NCI-H82 treated with DMSO at 0.1 percent for 48 hours (cell line): ENCODE measurements around the gene WASHC2A.
"Not testable (repeated sequence)": the region's sequence is repeated elsewhere in the genome, so short reads cannot be mapped to it uniquely, and the experiment has no call there.

ENCODE experiments used
- DNase-seq: peaks from one replicate; lab custom pipeline; 2025; ENCODE audit not compliant: unreplicated experiment; lab: John Stamatoyannopoulos, UW

The WASHC2A gene

DNA sequence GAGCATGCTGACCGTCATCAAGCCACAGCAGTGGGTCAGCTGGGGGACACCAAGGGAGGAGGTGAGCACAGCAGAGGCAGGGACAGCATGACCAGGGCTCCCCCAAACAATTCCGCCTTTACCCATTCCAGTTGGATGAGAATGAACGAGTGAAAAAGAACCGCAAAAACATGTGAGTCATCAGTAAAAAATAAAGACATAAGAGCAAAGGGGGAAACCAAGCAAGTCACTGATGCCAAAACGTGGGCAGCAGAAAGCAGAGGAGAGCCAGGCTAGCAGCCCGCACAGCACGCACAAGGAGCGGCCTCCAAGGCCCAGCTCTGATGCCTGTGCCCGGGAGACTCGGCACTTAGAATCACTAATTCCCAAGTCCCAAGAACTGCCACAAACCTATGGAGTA lies 7.8 kb upstream of the WASHC2A start:
- not testable (repeated sequence) for DNase-seq

DNA sequence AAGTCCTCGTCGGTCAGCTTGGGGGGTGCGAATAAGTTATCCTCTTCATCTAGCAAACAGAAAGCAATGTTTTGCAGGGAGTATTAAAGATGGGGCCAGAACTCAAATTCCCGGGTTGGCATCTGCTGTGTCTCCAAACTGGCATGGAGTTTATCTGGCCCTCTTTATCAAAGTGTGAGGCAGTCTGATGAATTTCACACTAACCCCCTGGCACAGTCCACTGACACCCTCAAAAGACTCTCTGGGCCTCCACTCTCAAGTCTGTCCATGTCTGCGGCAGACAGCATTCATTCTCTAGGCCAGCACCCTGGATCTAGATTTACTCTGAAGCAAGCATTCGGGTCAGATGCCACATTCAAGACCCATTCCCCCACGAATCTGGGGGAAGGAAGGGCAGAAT lies 6.2 kb upstream of the WASHC2A start:
- not testable (repeated sequence) for DNase-seq

DNA sequence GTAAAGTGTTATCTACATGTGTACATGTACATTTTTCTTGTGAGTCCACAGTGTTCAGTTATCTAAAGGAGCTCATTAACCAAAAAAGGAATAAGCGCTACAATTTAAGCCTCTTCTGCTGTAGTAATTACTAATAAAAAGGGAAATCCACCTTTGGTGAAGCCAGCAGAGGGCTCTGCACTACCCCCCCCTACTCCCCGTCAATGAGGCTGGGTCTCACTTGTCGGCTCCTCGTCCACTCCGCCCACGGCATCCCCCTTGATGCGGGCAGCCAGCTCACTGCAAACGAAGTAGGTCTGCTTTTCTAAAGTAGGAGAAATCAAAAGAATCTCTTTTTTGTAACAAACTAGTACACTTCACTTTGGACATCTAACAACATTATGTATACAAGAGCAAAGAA lies 4.7 kb upstream of the WASHC2A start:
- DNase-seq, result no peak

DNA sequence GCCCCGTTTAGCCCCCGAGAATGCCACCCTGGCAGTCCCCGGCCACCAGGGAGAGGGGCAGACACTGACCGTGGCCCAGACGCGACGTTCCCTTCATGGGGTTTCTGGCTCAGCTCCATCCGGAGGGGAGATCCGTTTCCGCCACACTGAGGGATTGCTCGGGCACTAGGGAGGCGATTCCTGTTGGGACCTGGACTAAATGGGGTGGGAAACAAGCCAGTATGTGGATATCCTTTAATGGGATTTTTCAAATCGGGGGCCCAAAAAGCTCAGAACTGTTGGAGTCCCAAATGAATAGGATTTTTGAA lies 552 bp downstream of the WASHC2A start:
- not testable (repeated sequence) for DNase-seq

DNA sequence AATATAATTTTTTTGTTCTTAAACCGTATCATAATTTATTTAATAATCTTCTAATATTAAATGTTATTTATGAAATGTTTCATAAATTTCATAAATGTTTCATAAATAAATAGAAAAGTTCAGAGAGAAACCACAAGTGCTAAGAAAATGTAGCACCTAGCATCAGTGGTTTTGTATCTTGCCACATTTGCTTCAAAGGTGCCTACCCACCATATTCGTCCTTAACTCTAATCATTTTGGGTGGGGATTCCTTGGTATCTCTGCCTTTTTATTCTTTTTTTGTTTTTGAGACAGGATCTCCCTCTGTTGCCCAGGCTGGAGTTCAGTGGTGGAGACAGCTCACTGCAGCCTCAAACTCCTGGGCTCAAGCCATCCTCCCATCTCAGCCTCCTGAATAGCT lies 7.4 kb downstream of the WASHC2A start:
- DNase-seq, result not testable (repeated sequence)

DNA sequence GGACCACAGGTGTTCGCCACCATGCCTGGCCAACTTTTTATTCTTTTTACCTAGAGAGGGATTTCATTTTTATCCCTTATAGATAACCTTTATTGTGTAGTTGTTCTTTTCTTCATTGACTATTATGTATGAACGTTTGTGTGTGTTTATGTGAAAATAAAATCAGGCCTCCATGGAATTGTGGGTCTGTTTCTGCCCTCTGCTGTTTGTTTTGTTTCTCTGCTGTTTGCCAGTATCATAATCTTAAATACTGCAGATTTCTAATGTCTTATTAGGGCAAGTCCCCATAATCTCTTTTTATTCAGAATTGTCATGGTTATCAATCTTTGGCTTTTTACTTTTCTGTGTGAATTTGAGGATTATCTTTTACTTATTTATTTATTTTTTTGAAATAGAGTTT lies 7.8 kb downstream of the WASHC2A start:
- DNase-seq, result not testable (repeated sequence)

DNA sequence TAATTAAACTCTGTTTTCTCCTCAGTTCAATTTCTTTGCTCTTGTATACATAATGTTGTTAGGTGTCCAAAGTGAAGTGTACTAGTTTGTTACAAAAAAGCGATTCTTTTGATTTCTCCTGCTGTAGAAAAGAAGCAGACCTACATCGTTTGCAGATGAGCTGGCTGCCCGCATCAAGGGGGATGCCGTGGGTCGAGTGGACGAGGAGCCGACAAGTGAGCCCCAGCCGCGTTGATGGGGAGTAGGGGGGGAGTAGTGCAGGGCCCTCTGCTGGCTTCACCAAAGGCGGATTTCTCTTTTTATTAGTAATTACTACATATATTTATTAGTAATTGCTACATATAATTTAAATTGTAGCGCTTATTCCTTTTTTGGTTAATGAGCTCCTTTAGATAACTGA lies 23.6 kb downstream of the WASHC2A start:
- not testable (repeated sequence) for DNase-seq

DNA sequence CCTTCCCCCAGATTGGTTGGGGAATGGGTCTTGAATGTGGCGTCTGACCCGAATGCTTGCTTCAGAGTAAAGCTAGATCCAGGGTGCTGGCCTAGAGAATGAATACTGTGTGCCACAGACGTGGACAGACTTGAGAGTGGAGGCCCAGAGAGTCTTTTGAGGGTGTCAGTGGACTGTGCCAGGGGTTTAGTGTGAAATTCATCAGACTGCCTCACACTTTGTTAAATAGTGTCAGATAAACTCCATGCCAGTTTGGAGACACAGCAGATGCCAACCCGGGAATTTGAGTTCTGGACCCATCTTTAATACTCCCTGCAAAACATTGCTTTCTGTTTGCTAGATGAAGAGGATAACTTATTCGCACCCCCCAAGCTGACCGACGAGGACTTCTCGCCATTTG lies 25.2 kb downstream of the WASHC2A start:
- DNase-seq, result not testable (repeated sequence)

DNA sequence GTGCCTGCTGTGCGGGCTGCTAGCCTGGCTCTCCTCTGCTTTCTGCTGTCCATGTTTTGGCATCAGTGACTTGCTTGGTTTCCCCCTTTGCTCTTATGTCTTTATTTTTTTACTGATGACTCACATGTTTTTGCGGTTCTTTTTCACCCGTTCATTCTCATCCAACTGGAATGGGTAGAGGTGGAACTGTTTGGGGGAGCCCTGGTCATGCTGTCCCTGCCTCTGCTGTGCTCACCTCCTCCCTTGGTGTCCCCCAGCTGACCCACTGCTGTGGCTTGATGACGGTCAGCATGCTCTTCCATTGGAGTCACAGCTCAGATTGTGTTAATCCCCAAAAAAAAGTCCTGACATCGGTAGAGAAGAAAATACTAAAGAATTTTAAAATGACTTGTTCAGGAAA lies 26.9 kb downstream of the WASHC2A start:
- not testable (repeated sequence) for DNase-seq

DNA sequence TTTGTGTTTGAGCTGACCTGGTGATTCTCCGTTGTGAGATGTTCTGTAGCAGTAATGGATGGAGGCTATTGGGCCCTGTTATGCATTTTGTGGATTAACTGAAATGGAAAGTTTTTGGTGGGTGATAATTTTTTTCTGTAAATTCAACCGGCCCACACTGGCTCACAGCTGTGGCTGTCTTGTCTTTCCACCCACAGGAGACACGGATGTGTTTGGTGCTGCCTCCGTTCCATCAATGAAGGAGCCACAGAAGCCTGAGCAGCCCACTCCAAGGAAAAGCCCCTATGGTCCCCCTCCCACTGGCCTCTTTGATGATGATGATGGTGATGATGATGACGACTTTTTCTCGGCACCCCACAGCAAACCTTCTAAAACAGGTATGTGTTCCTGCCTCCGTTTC lies 27.6 kb downstream of the WASHC2A start:
- DNase-seq, result not testable (repeated sequence)

DNA sequence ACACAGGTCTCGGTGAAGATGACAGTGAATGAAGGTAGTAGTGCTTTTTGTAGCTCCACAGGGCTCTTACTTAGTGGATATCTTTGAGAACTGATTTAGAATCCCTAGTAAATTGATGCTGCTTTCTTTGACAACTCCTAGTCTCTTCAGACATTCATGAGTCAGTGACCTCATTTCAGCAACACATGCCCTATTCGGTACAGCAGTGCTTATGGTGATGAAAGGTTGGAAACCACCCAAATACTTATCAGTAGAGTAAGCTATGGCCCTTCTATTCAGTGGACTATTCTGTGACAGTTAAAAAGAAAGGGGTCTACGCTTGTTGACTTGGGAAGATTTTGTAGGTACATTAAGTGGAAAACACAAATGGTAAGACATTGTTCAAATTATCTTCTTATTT lies 29.0 kb downstream of the WASHC2A start:
- not testable (repeated sequence) for DNase-seq

DNA sequence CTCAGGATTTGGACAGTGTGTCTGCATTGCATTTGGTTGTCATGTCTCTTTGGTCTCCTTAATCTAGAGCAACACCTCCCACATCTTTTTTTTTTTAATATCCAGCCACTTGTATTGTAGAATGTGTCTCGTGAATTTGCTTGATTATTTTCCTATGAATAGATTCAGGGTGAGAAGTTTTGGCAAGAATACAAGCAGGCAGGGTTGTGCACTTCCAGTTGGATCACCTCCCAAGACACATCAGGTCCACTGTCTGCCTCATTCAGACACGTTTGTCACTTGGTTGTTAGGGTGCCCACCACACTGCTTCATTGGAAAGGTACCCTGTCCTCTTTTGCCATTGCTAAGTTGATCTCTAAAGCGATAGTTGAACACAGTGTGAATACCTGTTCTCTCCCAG lies 30.9 kb downstream of the WASHC2A start:
- not testable (repeated sequence) for DNase-seq

DNA sequence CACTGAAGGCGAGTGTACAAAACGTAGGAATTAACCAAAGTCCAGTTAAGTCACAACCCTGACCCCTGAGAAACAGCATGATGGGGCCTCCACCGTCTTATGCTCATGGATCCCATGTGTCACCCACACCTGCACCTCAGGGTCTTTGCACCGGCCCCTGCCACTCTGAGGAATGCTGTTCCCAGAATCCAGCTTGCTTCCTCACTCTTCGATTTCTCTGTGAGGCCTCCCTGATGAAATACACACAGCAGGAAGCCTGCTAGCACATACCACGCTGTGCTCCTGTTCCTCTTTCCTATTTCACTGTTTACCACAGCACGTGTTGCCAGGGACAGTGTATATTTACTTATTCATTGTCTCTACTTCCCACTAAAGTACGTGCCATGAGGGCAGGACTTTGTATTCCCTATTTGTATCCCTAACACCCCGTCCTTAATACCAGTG lies 33.4 kb downstream of the WASHC2A start:
- not testable (repeated sequence) for DNase-seq

DNA sequence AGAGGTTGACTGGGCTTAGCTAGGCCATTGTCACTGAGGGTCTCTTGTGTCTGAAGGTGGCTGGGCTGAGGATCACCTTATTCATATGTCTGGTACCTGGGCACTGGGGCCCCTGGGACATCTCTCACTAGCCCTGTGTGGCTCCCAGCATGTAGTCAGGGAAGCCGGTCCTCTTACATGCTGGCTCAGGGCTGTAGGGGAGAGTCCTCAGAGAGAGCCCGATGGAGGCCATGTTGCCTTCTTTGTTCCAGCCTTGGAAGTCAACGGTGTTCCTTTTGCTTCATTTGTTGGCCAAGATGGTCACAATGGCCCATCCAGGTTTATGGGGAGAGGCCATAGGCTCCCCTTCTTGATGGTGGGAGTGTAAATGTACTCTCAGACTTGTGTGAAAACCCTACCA lies 34.0 kb downstream of the WASHC2A start:
- DNase-seq, result not testable (repeated sequence)

DNA sequence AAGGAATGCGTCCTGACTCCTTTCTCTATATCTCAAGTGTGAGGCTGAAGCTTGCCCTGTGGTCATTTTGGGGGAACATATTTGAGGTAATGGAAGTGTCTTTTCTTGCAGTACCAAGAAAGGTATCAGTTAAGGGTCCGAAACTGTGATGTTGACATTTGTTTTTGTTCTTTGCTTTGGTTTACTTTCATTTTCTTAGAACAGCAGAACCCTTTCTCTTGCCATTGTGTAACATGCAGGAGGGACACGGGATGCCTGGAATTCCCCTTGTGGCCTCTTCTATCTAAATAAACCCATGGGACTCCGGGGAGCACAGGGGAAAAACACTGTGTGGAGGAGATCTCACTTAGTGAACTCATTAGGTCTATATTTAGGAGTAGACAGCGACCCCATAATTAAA lies 34.5 kb downstream of the WASHC2A start:
- DNase-seq, result not testable (repeated sequence)

DNA sequence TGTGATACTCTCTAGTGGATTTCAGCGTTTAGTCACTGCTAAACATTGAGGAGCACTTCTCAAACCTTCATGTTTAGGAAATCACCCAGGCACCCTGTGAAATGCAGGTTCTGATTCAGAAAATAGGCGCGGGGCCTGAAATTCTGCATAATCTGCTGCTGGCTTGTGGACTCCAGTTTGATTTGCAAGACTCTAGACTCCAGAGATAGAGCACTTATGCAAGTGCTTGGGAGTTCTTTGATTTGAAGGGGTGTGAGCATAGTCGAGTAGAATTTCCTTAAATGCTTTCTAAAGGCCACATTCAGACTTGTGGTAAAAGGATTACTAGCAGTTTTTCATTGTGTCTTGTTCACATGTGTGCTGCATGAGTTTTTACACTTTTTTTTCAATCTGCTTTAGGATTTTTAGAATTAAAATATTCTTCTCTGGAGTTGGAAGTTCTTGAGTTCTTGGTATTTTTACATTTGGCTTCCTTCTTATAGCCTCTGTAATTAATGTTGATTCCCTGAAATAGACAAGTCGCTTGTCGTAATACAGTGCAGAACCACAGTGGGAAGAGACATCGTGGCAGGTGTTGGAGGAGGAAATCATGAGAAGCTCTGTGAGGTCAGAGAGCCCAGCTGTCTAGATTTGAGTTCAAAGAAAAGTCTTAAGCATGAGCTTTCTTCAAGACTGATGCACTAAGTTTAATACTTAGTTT lies 41.4 kb downstream of the WASHC2A start:
- DNase-seq, result not testable (repeated sequence)

DNA sequence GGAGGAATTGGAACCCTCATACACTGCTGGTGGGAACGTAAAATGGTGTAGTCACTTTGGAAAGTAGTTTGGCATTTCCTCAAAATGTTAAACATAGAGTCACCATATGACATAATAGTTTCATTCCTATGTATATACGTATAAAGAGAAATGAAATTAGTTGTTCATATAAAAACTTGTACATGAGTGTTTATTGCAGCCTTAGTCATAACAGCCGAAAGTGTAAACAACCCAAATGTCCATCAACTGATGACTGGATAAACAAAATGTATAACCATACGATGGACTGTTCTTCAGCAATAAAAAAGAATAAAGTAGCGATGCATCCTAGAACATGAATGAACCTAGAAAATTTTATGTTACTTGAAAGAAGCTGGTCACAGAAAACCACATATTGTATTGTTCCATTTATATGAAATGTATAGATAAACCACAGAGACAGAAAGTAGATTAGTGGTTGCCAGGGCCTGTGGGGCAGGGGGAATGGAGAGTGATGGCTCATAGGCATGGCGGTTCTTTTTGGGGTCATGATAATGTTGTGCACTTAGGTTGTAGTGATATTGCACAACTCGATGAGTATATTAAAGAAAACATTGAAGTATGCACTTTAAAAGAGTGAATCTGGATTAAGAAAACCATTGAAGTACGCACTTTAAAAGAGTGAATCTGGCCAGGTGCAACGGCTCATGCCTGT lies 44.8 kb downstream of the WASHC2A start:
- not testable (repeated sequence) for DNase-seq

DNA sequence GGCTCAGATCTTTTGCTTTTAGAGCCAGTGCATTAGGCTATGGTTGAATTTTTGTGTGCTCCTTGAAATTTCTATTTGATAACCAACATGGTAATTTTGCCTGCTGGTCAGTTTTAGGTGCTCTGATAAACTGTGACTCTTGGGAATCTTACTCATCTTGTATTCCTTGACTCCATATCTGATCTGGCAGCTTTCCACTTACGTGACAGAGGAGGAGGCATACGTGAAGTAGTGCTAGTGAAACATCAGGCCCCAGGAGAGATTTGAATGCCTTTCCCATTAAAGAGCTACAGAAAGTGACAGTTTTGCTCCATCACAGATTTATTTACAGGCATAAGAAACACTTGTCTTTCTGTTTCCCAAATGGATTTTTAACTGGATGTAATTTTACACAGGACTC lies 59.0 kb downstream of the WASHC2A start:
- DNase-seq, result not testable (repeated sequence)

DNA sequence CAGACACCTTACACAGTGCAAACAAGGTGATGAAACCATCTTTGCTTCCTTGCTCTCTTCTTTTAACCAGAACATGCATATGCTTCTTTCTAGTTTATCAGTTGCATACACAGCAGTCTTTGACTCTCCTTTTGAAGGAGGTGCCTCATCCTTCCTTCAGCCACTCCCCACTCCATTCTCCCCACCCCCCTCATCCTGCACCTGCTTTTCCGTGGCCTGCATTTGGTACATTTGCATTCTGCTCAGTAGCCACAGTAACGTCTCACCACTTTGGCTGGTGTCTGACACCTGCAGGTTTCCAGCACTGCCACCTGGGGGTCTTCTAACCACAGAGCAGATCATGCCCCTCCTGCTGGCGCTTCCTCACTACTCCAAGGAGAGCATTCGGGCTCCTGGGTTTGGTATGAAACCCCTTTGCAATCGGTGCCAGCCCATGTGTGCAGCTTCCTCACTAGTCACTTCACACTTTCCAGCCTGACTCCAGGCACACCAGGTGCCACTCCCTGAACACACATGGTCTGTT lies 60.1 kb downstream of the WASHC2A start:
- not testable (repeated sequence) for DNase-seq

DNA sequence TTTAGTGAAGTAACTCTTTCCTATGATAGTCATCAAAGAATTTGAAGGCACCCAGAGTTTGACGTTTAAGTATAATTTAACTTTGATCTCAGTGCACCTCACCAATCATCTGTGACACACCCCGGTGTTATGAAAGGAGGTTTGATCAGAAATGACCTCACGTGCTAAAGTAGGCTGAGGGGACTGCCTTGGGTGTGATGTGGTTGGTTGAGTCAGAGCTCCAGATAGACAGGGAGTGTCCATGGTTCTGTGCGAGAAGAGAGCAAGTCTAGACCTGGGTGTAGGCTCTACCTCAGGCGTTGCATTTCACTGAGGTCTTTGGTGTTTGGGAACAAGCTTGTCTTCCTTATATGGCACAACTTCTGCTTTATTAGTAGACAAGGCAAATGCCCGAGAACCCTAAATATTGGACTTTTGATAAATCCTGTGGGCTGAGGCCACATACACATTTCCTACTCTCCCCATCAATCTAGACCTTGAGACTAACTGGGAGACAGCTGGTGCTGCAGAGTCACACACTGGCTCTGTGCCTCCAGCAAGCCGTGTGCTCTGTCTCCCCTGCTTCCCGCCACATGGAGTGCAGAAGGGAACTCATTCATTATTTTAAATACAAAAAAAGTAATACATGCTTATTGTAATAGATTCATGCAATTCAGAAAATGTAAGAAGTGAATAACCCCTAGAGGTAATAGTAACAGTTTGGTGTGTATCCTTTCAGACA lies 63.7 kb downstream of the WASHC2A start:
- not testable (repeated sequence) for DNase-seq

DNA sequence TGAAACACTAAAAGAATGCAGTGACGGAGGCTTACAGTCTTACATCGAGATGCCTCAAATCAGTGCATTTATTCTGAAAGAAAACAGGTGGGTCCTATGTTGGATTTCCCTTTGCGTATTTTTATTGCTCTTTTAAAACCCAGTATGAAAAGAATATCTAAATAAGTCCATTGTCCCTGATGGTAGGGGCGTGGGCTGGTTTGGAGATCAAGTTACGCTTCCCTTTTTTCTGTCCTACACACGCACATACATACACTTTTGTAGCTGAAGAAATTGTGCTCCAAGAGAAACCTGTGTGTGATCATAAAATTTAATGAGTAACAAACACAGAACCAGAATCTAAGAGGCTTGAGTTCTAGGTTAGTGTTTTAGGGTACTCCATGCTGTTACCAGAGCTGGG lies 64.6 kb downstream of the WASHC2A start:
- DNase-seq, result not testable (repeated sequence)

DNA sequence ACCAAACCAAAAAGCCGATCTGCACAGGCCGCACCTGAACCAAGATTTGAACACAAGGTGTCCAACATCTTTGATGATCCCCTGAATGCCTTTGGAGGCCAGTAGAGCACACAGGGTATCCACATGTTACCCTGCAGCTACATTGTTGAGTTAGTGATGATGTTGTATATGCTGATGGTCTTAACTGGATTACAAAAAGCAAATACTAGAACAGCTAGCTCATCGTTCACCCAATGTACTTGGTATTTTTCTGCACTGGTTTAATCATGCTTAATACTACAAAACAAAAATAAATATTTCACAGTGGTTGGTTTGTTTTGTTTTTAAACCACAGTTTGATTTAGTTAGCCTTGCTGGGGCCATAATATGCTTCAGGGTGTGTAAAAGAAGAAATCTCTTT lies 65.1 kb downstream of the WASHC2A start:
- not testable (repeated sequence) for DNase-seq
